Activated naive CD8-positive, alpha-beta T cell treated with anti-CD3 and anti-CD28 coated beads, Interleukin-2, amount 10 ng/mL, durations not matched to agents 7 days and 5 days (primary cell): ENCODE data around the gene CDKN2B-AS1. TPM values are rescaled to one million over a fixed set of nuclear protein-coding genes. Genes with fewer than 3 reads are reported as not detected.

Experiments used
- ATAC-seq: fragments of 150-1000 bp; cut with Tn5 transposase; one replicate; pipeline ENCODE4 v1.10.0; 2021; ENCODE audit warnings: low read depth, moderate library complexity
- POLR2A ChIA-PET: fragments of 350-600 bp; sonication (Branson Sonifier 250); formaldehyde crosslinking; loops from one replicate; lab custom pipeline; 2021; ENCODE audit warnings: antibody characterized with exemption; lab: Charles Lee
- DNase-seq: peaks from one replicate; pipeline ENCODE4 v3.0.0; 2021
- H3K27ac Mint-ChIP-seq: one replicate; pipeline ENCODE4 v1.8.0; 2022; ENCODE audit warnings: mild to moderate bottlenecking, mixed read lengths
- H3K27me3 Mint-ChIP-seq: one replicate; pipeline ENCODE4 v1.8.0; 2022; ENCODE audit warnings: mild to moderate bottlenecking, moderate library complexity, mixed read lengths
- H3K36me3 Mint-ChIP-seq: one replicate; pipeline ENCODE4 v1.8.0; 2021; ENCODE audit warnings: mild to moderate bottlenecking, mixed read lengths
- H3K4me1 Mint-ChIP-seq: one replicate; pipeline ENCODE4 v1.8.0; 2021; ENCODE audit warnings: mixed read lengths
- H3K4me3 Mint-ChIP-seq: one replicate; pipeline ENCODE4 v1.8.0; 2022; ENCODE audit warnings: mild to moderate bottlenecking, moderate library complexity, mixed read lengths
- H3K9me3 Mint-ChIP-seq: one replicate; pipeline ENCODE4 v1.8.0; 2021; ENCODE audit warnings: mixed read lengths
- total RNA-seq, 2 experiments: library from RNA; stranded (reverse); gene quantifications; one replicate each; pipeline ENCODE4 v1.2.3, GENCODE V29; 2021

Gene CDKN2B-AS1
- total RNA-seq, 2 experiments from 2014 or later = 3.7 to 5.1 TPM

DNA sequence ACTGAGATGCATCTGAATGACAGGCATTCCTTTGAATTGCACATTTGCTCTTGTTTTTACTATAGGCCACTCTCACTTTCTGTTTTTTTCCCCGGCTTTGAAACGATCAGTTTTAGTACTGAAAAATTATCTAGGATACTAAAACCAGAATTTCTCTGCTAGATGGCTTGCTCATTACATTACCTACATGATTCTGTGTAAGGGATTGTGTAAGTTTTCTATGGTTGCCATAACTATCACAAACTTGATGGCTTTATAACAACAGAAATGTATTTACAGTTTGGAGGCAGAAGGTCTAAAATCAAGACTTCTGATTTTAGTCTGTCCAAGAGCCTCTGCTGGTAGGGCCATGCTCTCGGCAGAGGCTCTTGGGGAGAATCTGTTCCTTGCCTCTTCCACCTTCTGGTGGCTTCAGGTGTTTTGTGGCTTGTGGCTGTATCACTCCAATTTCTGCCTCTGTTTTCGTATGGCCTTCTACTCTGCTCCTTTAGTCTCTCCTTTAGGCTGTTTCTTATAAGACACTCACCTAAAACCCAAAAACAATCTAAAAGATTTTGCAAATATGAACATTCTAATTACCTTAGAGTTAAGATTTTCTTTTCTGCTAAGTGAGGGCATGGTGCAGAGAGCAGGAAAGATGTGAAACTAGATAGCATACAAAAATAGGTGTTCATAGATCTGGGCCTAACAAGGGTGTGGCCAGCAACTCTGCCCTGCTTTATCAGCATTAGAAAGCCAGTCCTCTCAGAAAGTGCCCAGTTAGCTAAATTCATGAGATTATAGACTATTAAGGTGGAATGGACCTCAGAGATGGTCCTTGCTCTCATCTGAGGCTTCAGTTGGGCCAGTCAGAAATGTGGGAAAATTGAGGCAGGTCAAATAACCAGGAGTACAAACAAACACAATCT is 107.8 kb downstream of the CDKN2B-AS1 start:
- H3K27me3 Mint-ChIP-seq = peaks cover 8% of the 10 kb centered on the region
- H3K4me3 Mint-ChIP-seq = no peak overlapping the region
- POLR2A ChIA-PET = no interaction called here
- no peak for ATAC-seq
- H3K36me3 Mint-ChIP-seq = peaks cover 30% of the 10 kb centered on the region
- H3K27ac Mint-ChIP-seq = no peak overlapping the region
- H3K4me1 Mint-ChIP-seq = peaks cover 54% of the 10 kb centered on the region
- no peak for DNase-seq
- no peaks in the 10 kb centered on the region for H3K9me3 Mint-ChIP-seq

DNA sequence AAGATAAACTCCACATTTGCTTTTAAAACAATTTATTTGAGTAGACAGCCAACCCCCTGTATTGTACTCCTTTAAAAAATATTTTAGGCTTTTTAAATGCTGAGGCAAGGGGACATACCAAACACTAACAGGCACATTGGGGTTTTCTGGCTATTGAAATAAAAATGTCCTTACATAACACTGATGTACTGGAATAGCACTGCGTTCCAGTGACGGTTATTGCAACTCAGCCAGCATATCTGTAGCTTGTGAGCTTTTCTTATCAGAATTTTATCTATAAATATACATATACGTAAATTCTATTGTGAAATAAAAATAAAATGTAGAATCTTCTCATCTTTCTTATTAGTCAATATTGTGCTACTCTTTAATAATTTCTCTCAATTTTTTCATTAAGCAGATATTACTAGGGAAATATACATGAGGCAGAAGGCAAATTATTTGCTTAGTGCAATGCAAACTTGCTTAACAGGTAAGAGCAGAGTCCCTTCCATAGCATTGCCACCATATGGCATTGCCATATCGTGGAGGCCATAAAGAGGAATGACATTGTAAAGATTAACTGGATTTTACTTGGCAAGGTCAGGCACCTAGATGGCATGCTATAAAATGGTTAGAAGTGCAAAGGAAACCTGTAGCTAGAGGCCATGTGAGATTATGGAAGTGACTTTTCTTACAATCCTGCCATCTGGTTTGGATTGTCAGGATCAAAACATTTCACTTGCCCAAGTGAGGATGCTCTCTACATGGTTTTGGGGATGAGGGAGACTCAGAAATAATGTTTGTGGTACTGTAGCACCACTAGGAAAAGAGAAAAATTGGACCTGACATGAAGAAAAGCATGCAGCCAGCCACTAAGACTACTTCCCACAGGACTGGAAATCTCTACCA is 109.3 kb downstream of the CDKN2B-AS1 start:
- peaks cover 2% of the 10 kb centered on the region for H3K9me3 Mint-ChIP-seq
- ATAC-seq = no peak
- no peak for DNase-seq
- H3K36me3 Mint-ChIP-seq = peaks cover 30% of the 10 kb centered on the region
- no peak overlapping the region for H3K4me3 Mint-ChIP-seq
- peaks cover 48% of the 10 kb centered on the region for H3K4me1 Mint-ChIP-seq
- H3K27me3 Mint-ChIP-seq = peaks cover 5% of the 10 kb centered on the region
- POLR2A ChIA-PET = interaction anchor here (0.7 to 1.3 kb wide), 3 partner anchors 16 to 39 kb away, joined by 3 to 4 read pairs (median 3); no protein-coding TSS in a partner anchor
- H3K27ac Mint-ChIP-seq = peak overlapping the region; percentile 8

DNA sequence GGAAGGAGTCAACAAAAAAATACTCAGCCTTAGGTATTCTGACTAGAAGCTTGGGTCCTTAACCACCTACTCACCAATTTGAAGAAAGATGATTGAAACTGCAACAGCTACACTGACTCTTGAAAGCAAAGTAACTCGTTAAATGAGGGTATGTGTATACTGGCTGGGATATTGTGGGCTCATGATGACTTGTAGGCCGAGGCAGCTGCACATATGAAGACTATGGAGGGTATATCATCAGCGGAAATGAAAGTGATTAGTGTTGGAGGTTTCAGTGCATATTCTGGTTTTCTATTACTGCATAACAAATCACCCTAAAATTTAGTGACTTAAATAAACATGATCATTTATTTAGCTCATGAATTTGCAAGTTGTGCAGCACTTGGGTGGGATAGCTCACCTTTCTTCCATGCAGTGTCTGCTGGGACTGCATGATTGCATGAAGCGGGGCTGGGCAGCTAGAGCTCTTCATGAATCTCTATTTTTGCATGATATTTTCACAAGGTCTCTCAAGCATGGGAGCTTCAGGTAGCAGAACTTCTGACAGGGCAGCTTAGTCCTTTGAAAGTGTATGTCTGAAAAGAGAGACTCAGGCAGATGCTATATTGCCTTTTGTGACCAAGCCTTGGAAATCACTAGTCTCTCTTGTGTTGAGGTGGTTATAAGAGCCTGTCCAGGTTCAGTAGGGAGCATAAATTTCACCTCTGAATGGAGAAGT is 110.6 kb downstream of the CDKN2B-AS1 start:
- peaks cover 26% of the 10 kb centered on the region for H3K36me3 Mint-ChIP-seq
- H3K9me3 Mint-ChIP-seq = peaks cover 2% of the 10 kb centered on the region
- H3K4me3 Mint-ChIP-seq = no peak overlapping the region
- POLR2A ChIA-PET = interaction anchor here (1.0 to 1.3 kb wide), 3 partner anchors 24 to 40 kb away, joined by 3 to 4 read pairs (median 3); no protein-coding TSS in a partner anchor
- ATAC-seq (peak; percentile 62), DNase-seq (no peak)
- peaks cover 7% of the 10 kb centered on the region for H3K27me3 Mint-ChIP-seq
- H3K4me1 Mint-ChIP-seq = peaks cover 46% of the 10 kb centered on the region
- peak overlapping the region; percentile 54 for H3K27ac Mint-ChIP-seq

DNA sequence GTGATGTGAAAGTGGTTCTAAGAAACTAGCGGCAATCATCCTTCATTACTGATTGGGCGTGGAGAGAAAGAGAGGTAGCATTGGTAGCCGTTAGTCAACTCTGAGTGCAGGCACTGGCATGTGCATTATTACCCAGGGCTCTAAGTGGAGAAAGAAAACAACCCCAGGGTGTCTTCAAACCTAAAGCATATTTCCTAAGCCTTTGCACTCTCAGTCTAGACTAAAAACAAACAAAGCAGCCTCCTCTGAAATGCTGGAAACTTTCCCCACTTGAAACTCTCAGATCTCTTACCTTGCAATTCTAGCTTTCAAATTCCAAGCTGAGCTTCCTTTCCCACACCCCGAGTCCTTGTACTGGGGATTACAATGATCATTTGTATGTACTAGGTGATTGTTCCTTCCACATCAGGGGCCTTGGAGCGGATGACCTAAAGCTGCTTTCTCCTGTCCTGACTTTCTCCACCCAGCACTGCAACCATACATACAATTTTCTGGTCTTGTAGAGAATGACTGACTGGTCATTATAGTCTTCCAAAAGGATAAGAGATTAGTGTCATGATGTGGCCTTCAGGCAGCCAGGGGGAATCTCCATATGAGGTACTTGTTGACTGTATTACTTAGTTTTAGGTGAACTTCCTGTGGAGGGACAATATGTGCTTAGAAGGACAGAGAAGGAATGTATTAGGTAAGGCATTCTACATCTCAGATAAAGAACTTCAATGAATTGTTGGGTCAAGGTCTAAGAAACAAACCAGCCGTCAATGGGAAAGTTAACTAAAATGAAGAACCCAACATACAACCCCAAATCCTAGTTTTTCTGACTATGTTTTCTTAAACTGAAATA is 112.8 kb downstream of the CDKN2B-AS1 start:
- Mint-ChIP-seq H3K27ac (no peak overlapping the region), H3K27me3 (peaks cover 7% of the 10 kb centered on the region), H3K4me3 (no peak overlapping the region), H3K36me3 (peaks cover 23% of the 10 kb centered on the region), H3K4me1 (peaks cover 34% of the 10 kb centered on the region), H3K9me3 (peaks cover 4% of the 10 kb centered on the region)
- DNase-seq = no peak
- POLR2A ChIA-PET = interaction anchor here (1.4 kb wide), 1 partner anchor 12 kb away, joined by 3 read pairs; no protein-coding TSS in a partner anchor
- ATAC-seq = no peak

DNA sequence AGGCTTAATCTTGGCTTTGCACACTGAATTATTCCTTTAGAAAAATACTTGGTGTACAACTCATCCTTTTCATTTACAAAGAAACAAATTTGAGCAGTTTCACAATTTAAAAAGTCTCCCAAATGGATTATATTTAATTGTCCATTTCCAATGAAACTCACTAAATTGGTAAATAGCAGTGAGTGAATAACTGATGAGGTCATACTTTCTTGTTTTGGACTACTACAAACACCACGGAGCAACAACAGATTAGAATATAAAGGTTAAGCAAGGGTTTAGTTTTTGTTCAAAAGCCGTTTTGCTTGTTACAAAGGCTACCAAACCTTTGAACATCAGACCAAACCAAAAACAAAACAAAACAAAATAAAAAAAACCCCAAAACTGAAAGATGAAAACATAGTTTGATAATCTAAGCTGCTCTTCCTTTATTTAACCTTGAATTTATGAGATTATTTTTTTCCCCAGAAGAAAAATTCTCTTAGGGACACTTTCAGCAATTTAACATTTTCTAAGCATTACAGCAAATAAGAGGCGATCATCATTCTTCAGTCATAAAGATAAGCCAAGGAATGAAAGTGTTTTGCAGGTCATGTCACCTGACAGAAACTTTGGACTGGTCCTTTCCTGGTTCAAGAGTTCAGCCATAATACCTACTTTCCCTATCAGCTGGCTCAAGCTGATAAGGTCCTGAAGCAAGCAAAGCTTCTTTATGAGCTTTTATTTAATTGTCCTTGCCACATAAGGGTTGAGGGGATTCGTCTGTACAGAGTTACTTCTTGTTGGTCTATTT is 114.2 kb downstream of the CDKN2B-AS1 start:
- DNase-seq (no peak), ATAC-seq (no peak)
- Mint-ChIP-seq H3K27ac (peak overlapping the region; percentile 5), H3K4me1 (peaks cover 26% of the 10 kb centered on the region), H3K27me3 (peaks cover 10% of the 10 kb centered on the region), H3K36me3 (peaks cover 27% of the 10 kb centered on the region), H3K9me3 (peaks cover 4% of the 10 kb centered on the region), H3K4me3 (no peak overlapping the region)
- POLR2A ChIA-PET = interaction anchor here (0.7 to 1.4 kb wide), 2 partner anchors 11 to 28 kb away, joined by 3 read pairs; no protein-coding TSS in a partner anchor

DNA sequence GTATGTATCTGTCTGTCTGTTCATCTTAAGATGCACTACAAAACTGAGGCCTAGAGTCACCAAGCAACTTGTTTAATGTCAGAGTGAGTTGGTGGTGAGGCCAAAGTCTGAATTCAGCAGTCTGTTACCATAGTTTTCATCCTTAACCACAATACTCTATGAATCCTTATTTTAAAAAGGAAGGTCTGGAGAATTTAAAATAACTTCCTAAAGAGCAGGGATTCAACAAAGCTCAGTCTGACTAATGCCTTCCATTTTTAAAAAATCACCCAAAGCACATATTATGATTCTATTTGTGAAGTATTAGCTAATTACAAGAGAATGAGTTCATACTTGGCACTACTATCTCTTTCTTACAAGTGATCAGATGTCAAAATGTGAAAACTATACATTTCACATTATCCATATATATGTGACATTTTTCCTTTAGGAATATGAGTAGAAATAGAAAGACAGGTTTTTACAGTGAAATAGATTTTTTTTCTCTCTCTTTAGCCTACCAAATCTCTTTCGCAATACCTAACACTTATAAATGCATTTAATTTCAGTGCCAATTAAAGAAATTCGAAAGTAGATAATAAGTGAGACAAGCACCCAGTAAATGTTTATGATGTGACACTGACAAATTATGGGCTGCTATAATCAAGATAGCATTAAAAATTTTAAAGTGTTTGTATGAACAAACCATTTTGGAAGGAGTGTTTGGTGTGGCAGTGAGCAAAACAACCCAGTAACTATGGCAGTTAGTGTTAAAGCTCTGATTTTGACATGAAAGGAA is 116.8 kb downstream of the CDKN2B-AS1 start:
- ATAC-seq = no peak
- Mint-ChIP-seq H3K9me3 (peaks cover 12% of the 10 kb centered on the region), H3K4me1 (peaks cover 10% of the 10 kb centered on the region), H3K27ac (no peak overlapping the region), H3K27me3 (peaks cover 20% of the 10 kb centered on the region), H3K36me3 (peaks cover 35% of the 10 kb centered on the region), H3K4me3 (no peak overlapping the region)
- POLR2A ChIA-PET = no interaction called here
- DNase-seq = no peak

DNA sequence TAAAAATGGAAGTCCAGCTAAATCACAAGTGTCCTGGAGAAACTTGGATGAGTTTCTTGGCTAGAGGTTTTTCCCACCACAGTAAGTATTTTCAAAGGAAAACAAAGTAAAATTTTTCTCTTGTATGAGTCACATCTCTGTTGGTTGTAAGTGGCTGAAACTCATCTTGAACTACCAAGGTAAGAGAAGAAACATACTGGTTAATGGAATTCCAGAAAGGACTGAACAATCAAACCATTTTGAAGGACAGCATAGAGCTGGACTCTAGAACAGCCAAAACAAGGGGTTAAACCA is 117.3 kb downstream of the CDKN2B-AS1 start:
- Mint-ChIP-seq H3K36me3 (peaks cover 39% of the 10 kb centered on the region), H3K9me3 (peaks cover 12% of the 10 kb centered on the region), H3K4me1 (peaks cover 8% of the 10 kb centered on the region), H3K4me3 (no peak overlapping the region), H3K27ac (no peak overlapping the region), H3K27me3 (peaks cover 25% of the 10 kb centered on the region)
- POLR2A ChIA-PET = no interaction called here
- DNase-seq (no peak), ATAC-seq (no peak)

DNA sequence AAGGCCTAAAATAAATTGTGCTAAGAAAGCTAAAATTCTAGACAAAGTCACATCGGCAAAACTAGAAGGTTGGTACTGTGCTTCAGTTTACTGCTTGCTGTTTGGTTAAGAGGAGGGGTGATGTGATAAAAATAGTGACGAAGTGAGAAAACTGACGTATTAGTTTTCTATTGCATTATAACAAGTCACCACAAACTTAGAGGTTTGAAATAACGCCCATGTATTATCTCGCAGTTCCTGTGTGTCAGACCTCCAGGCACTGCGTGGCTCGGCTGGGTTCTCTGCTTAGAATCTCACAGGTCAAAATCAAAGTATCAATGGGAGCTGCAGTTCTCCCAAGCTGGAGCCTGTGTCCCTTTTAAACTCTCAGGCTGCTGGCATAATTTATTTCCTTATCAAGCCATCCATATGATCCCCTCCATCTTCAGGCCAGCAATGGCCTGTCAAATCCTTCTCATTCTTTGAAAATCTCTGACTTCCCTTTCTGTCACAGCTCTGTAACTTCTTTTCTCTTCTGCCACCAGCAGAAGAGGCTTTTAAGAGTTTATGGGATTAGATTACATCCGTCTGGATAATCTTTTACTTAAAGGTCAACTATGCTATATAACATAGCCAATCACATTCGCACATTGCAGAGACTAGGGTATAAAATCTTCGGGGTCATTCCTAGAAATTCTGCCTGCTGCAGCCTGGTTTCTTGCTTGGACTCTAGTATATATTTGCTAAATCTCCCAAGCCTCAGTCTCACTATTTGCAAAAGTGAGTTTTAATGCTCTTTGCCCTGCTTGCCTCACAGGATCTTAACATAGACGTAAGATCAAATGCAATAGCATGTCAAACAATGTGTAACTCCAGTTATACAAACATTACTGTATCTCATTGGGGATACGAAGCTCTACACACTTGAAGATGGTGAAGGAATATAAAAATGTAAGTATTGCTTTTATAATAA is 118.6 kb downstream of the CDKN2B-AS1 start:
- DNase-seq = no peak
- peaks cover 10% of the 10 kb centered on the region for H3K9me3 Mint-ChIP-seq
- no peak overlapping the region for H3K4me3 Mint-ChIP-seq
- ATAC-seq = no peak
- H3K4me1 Mint-ChIP-seq = peaks cover 7% of the 10 kb centered on the region
- H3K27me3 Mint-ChIP-seq = peaks cover 26% of the 10 kb centered on the region
- POLR2A ChIA-PET = no interaction called here
- no peak overlapping the region for H3K27ac Mint-ChIP-seq
- H3K36me3 Mint-ChIP-seq = peaks cover 36% of the 10 kb centered on the region

DNA sequence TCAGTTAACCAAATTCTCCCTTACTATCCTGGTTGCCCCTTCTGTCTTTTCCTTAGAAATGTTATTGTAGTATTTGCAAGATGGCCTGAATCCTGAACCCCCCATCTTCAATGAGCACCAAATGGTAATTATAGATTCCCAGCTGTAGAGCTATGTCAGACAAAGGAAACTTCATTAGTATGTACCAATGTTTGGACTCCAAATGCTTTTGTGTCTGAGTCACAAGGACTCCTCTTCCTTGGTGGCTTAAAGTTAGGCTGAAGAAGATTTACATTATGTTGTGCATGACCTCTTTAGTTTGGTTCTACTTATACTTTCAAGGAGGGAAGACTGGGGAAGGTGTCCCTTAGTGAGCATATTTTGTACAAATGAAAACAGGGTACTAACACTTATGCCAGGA is 120.4 kb downstream of the CDKN2B-AS1 start:
- Mint-ChIP-seq H3K9me3 (peaks cover 10% of the 10 kb centered on the region), H3K36me3 (peaks cover 35% of the 10 kb centered on the region), H3K4me1 (peaks cover 20% of the 10 kb centered on the region), H3K4me3 (no peak overlapping the region), H3K27me3 (peaks cover 19% of the 10 kb centered on the region), H3K27ac (no peak overlapping the region)
- ATAC-seq (no peak), DNase-seq (no peak)
- POLR2A ChIA-PET = no interaction called here

DNA sequence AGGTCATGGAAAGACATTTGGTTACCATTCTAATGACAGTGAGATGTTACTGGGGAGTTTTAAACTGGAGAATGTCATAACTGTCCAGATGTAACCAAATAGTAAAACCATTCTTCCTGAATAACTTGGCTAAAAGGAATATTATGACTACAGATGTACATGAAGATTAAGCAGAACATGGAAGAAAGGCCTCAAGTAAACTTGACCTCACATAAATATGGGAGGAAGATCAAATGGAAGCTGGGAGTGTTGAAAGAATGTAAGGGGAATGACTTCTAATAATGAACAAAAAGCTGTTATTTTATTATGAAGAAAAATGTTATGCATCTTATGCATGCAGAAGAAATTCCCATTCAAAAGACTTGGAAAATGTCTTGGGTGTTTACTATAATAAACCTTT is 122.2 kb downstream of the CDKN2B-AS1 start:
- no peak for DNase-seq
- peaks cover 33% of the 10 kb centered on the region for H3K36me3 Mint-ChIP-seq
- H3K27me3 Mint-ChIP-seq = peaks cover 23% of the 10 kb centered on the region
- H3K27ac Mint-ChIP-seq = no peak overlapping the region
- peaks cover 8% of the 10 kb centered on the region for H3K9me3 Mint-ChIP-seq
- no peak for ATAC-seq
- POLR2A ChIA-PET = interaction anchor here (1.2 kb wide), 1 partner anchor 36 kb away, joined by 5 read pairs; no protein-coding TSS in a partner anchor
- H3K4me3 Mint-ChIP-seq = no peak overlapping the region
- peaks cover 24% of the 10 kb centered on the region for H3K4me1 Mint-ChIP-seq
